LoVo (cell line): ENCODE measurements around the gene C1orf159.
"Not testable (repeated sequence)": the region's sequence is repeated elsewhere in the genome, so short reads cannot be mapped to it uniquely, and the experiment has no call there.

Experiments
- DNase-seq: peaks from one replicate; pipeline ENCODE4 v3.0.0-alpha.2; 2016; ENCODE audit warnings: low spot score

Gene C1orf159

DNA sequence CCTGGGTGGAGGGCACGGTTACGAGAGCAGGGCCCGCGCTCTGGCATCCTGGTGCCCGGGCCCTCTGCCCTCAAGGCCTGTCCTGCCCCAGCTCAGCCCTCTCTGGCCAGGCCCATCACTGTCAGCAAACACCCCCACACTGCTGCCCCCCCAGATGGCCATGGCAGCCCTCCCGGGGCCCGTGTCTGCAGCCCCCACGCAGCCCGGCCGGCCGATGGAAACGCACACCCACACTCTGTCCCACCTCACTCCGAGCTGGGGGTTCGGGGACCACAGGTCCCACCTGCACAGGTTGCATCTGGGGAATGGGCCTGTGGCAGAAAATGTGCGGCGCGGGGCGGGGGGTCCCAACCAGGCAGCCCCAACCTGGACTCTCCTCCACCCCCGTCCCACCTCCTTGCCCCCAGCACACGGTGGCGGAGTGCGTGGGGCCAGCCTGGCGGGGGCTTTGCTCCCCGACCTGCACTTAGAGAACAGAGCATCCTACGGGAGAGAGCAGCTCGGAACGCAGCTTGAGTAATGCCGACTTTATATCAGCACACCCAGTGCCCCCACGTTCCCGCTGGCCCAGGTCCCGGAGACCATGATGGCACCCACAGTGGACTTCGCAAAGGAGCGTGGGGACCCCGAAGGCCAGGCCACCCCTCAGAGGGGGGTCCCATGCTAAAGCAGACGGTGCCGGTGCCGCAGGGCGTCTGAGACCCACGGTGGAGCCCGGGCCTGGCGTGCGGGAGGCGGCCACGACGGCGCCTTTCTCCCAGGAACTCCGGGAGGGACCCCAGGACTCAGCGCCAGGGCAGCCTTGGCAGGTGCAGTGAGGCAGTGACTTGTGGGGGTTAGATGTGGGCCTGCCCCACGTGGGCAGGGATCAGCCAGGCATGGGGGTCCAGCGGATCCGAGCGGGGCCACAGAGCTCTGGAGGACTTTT lies 34.3 kb downstream of the C1orf159 start:
- no peak for DNase-seq

DNA sequence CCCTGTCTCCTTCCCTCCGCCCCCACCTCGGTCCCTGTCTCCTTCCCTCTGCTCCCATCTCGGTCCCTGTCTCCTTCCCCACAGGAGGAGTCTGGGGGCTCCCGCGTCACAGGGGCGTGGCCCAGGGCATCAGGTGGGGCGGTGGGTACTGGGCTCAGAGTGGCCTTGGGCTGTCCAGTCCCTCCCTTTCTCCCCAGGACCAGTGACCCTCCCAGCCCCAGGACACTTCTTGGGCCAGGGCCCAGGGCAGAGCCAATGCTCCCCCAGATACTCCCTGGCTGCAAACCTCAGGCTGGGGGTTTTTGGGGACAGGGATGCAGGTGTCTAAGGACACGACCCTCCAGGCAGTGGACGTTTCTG lies 35.0 kb downstream of the C1orf159 start:
- no peak for DNase-seq

DNA sequence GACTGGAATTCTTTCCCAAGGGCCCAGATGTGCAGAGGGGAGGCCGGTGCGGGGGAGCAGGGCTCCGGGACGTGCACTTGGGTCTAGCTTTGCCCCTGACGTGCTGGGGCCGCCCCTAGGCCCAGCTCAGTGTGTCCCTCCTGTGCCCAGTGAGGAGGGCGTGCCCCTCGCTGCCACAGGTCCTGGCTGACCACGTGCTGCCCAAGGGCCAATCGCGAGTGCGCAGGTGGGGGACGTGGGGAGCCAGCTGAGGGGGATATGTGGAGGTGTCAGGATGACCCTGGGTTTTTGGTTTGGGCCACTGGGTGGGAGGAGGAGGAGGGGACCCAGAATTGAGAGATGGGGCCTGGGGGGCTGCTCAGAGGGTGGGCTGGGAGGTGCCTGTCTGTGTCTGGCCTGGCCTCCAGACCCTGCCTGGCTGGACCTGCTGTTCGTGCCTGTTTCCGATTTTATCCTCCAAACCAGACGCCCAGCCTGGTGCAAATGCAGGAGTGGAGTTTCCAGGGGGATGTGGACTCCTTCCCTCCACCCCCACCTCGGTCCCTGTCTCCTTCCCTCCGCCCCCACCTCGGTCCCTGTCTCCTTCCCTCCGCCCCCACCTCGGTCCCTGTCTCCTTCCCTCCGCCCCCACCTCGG lies 35.6 kb downstream of the C1orf159 start:
- no peak for DNase-seq

DNA sequence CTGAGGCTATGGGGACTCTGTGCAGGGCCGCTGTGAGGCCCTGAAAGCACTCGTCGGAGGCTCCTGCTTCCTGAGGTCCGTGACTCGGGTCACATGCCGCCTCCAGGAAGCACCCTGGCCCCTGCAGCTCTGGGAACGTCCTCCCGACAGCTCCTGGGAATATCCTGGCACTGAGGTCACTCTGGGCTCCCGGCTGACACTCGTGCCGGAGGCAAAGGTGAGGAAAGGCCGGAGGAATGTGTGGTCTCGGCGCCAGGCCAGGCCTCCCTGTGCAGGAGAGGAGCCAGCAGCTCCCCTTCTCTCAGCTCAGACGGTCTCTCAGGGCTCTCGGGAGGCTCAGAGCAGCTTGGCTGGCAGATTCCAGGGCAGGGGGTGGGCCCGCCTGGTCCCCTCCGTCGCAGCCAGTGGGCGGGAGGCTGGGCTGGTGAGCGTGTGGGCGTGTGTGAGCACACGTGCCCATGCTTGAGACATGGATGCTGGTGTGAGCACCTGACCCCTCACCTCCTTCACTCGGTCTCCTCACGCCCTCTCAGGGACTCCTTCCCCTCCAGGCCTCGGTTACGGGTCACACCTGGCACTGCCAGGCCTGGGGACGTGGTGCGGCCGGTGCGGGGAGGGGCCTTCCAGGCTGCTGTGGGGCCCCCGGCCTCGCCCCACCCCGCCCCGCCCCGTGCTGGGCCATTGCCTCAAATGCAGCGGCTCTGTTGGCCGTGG lies 36.3 kb downstream of the C1orf159 start:
- peak; percentile 81 for DNase-seq

DNA sequence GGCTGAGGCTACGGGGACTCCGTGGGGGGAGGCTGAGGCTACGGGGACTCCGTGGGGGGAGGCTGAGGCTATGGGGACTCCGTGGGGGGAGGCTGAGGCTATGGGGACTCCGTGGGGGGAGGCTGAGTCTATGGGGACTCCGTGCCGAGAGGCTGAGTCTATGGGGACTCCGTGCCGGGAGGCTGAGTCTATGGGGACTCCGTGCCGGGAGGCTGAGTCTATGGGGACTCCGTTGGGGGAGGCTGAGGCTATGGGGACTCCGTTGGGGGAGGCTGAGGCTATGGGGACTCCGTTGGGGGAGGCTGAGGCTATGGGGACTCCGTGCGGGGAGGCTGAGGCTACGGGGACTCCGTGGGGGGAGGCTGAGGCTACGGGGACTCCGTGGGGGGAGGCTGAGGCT lies 38.5 kb downstream of the C1orf159 start:
- DNase-seq: not testable (repeated sequence)

DNA sequence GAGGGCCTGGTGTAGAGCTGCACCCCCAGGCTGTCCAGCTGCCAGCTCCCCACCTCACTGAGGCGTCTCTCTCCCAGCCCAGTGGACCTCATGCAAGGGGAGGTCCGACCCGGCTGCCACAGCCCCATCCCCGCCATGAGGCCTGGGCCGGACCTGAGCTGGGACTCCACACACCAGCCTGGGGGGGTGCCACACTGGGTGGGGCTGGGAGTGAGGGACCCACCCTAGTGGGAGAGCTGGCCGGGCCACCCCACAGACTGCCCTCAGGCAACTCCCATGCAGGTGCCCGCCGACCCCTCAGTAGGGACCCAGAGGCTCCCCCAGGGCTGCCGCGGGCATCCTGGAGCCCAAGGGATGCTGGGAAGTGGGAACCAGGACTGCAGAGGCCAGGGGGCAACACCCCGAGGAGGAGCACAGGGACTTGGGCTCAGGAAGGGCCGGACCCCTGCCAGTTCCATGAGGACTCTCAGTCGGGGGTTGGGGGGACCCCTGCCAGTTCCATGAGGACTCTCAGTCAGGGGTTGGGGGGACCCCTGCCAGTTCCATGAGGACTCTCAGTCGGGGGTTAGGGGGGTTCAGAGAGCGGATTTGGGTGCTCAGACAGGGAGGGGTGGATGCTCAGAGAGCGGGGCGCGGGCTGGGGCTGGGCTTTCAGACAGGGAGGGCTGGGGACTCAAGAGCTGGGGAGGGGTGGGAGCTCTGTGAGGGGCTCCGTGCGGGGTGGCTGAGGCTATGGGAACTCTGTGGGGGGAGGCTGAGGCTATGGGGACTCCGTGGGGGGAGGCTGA lies 40.5 kb downstream of the C1orf159 start:
- DNase-seq: no peak

DNA sequence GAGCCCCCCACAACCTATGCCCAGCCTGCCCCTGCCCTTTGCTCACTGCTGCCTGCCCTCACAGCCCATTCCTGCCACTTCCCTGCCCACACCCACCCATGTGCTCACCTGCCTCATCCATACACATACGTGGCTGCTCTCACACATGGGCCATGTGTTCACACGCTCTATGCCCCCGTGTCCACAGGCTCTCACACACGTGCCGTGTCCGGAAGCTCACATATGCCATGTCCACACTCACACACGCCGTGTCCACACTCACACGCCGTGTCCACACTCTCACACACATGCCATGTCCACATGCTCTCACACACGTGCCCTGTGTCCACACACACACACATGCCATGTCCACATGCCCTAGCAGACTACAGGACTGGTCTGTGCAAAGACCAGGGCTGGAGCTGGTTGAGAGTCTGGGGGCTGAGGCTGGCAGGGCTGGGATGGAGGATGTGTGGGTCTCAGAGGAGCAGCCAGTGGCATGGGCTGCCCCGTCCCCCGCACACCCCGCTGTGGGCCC lies 41.2 kb downstream of the C1orf159 start:
- no peak for DNase-seq

DNA sequence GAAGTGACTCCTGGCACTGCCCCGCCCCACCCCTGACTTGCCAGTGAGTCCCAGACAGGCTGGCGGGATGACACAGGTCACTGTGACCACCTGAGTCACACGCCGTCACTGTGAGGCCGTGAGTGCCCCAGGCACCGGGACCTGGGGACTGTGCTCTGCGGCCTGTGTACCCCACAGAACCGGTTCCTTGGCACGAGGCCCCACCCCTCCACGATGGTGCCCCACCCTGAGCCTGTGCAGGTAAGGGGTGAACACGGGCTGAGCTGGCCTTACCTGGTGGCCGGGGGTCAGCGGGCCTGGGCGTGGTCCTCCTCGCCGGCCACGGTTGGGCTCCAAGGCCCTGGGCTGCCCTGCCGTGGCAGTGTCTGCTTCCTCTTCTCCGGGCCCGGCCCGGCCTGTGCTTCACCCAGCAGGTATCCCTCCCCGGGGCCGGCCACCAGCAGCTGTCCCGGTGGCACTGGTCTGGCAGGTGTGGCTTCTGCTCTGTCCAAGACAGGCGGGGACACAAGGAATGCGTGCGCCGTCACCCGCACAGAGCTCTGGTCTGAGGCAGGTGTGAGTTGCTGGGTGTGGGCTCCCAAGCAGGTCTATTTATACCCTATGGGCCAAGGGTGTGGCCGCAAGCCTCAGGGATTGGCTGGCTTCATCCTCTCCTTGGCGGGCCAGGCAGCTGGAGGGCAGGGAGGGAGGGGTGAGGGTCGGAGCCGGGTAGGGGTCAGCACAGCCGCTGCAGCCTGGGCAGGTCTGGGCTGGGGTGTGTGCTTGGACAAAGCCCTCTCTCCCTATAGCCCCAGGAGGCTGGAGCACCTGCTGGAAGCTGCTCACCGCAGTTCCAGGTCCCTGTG lies 41.9 kb downstream of the C1orf159 start, which contains the start of gene RNF223:
Gene RNF223, minus strand, starts transcription at position 564 of the 845 bp plus-strand sequence. CDS start 1,740 bp downstream, outside the sequence.
- peak; percentile 89 for DNase-seq

DNA sequence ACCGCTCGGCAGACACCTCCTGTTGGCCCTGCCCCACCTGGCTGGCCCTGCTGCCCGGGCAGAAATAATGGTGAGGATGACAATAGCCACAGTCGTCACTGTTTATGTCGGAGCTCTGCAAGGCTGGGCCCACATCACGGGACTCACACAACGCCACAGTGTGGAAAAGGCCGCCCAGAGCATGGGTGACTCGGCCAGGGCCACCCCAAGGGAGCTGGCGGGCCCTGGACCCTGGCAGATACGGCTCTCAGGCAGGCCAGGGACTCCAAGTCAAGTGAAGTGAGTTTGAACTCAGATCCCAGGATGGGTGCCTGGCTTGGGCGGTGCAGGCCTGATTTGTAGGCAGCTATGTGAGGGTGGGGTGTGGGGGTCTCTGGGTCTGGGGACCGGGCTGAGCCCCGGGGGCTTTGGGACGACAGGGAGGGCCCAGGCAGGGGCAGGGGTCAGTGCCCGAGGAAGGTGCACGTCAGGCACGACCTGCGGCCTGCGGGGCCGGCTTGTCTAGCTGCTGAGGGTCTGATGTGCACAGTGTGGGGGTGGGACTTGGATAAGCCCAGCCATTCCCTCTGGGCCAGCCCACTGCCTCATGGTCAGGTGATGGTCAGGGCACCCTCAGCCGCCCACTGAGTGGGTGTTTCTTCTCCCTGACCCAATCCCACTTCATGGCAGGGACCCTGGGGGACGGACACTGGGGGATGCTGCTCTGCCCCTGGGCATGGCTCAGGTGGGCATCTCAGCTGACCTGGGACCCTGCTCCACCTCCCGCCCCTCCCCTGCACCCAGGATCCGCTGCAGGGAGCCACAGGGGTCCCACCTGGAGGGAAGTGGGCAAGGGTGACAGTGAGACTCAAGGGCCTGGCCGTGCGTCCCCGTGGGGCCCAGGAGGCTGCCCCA lies 42.8 kb downstream of the C1orf159 start:
- DNase-seq: no peak

DNA sequence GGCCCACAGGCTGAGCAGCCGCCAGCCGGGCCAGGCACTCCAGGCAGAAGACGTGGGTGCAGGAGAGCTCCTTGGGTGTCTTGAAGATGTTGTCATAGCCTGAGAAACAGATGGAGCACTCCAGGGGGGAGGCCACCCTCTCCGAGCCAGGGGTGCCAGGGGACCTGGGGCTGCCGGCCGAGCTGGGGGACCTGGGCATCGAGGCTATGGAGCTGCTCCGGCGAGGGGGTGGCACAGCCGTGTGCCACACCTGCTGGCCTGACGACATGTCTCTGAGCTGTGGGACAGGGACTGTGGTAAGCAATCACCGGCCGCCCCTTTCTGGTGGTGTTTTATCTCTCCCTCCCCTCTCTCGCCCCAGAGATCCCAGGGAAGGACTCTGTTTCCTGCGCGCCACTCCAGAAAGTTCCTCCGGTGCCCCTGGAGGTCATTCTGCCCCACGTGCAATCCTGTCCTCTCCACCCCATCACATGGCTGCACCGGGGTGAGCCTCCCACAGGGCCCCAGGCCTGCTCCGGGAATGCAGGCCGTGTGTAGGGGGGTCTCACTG lies 43.5 kb downstream of the C1orf159 start:
- no peak for DNase-seq

DNA sequence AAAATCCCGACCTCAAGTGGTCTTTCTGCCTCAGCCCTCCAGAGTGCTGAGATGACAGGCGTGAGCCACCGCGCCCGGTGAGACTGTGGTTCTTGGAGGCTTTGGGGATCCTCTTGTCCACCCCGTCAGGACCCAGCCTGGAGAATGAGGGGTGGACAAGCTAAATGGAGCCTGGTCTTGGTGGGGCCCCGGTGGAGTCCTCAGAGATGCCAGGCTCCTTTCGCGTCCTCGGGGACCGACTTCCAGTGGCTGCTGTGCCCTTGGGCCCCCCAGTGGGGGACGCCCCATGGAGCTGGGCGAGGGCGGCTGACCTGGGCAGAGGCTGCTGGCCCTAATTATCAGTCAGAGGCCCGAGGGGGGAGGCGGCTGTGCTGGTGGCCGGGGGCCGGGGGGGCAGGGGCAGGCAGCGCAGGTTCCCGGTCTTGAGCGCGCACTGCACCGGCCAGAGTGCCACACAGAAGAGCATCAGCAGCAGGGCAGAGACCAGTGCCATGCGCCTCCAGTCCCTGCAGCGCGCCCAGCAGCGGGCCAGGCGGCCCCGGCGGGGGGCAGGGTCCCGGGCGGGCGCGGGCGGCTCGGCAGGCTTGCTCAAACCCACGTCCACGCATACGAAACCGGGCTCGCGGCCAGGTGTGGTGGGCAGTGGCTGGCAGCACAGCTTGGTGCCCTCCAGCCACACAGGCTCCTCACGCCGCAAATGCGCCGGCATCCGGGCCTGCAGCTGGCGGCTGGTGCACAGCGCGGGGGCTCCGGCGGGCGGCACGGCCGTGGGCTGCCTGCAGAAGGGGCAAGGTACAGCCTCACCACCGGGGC lies 44.2 kb downstream of the C1orf159 start:
- no peak for DNase-seq

DNA sequence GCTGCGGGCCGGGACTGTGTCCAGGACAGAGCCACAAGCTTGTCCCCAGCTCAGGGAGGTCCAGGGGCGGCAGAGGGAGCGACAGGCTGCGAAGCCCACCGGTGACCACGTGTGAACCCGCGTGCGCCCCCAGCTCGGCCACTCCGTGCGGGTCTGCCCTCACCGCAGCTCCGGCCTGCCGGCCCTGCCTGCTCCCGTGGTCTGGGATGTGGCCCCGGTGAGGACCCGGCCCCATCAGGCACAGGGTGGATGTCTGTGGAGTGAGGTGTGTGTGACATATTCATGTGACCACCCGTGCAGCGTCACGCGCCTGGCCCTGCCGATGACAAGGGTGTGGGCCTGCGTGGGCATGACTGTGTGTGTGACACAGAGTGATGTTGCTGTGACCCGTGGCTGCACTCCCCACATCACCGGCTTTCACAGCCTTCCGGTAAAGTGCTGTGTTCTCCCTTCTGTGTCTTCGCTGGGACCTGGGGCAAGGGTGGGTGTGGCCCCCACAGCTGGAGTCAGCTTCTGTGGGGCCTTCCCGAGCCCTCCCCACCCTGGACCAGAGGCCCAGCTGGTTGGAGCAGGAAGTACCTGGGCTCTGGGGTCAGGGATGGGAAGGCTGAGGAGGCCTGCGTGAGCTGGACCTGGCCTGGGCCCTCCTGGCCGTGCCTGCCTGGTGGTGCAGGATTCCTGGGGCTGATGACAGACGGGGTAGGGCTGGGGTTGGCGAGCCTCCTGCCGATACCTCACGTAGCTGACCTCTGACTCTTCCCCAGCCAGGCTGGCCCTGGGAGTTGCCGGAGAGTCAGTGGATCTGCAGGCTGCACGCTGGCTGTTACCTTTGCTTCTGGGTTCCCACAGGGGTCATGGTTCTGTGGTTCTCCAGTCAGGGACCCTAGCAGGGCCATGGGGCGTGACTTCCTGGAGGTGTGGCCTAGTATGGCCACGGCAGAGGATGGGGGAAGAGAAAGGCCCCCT lies 45.9 kb downstream of the C1orf159 start:
- no peak for DNase-seq

DNA sequence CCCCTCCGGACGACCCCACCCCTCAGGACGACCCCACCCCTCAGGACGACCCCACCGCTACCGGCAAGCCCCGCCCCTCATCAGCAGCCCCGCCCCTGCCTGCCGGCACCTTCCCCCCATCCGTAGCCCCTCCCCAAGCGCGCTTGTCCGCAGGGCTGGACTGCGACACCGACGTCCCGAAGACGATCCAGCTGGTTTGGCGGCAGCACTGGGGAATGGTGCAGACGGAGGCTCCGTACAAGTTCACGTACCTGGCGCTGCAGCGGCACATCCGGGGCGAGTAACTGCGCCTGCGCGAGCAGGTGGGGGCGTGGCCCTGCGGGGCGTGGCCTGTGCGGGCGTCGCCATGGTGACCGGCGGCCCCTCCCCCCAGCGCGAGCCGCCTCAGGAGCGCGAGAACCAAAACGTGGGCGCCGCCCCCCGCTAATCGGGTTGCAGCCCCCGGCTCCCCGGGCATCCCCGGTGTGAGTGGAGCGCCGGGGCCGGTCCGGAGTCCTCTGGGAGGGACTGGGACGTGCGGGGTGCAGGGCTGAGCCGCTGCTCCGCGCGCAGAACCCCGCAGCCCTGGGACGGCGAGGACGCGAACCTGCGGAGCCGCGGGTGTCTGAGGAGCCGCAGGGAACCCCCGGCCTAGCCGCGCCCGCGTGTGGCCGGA lies 46.7 kb downstream of the C1orf159 start:
- peak; percentile 92 for DNase-seq

DNA sequence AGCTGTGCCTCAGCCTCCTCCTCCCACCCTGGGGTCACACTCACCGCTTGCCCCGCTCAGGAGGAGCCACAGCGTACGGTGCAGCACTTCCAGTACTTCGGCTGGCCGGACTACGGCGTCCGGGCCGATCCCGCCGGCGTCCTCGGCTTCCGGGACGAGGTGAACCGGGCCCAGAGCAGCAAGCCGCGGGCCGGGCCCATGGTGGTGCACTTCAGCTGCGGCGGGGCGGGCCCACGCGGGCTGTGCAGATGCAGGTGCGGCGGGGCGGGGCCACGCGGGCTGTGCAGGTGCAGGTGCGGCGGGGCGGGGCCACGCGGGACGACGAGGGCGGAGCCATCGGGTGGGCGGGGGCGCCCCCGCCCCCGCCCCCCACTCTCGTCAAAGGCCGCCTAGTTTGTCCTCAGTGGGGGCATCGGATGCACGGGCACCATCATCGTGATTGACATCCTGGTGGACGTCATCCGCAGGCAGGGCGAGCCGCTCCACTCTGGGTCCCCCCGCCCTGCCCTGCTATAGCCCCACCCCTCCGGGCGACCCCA lies 47.3 kb downstream of the C1orf159 start:
- peak; percentile 65 for DNase-seq

DNA sequence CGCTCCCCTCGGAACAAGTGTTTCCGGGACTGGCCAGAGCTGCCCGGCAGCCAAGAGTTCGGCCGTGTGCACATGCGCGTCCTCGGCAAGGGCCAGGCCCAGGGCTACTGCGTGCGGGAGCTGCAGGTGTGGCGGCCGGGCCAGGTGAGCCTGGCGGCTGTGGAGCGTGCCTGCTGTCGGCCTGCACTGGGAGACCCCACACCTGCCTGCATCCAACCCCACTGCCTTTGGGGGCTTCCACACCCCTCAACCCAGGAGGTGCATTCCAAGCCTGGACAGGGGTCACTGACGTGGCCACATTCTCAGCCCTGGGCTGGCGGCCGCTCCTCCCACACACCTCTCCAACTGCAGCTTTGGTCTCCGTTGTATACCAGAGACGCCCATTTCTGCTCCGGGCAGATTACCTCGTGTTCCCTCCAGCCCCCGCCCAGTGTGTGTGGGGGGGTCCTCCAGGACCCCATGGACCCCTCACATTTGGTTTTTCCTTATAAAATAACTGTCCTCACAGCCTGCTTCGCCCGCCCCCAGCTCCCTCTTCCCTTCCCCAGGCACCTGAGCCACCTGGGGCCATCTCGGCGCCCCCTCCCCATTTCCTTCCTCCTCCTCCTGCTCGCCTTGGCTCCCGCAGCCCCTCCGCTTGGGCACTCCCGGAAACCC lies 47.9 kb downstream of the C1orf159 start:
- no peak for DNase-seq

DNA sequence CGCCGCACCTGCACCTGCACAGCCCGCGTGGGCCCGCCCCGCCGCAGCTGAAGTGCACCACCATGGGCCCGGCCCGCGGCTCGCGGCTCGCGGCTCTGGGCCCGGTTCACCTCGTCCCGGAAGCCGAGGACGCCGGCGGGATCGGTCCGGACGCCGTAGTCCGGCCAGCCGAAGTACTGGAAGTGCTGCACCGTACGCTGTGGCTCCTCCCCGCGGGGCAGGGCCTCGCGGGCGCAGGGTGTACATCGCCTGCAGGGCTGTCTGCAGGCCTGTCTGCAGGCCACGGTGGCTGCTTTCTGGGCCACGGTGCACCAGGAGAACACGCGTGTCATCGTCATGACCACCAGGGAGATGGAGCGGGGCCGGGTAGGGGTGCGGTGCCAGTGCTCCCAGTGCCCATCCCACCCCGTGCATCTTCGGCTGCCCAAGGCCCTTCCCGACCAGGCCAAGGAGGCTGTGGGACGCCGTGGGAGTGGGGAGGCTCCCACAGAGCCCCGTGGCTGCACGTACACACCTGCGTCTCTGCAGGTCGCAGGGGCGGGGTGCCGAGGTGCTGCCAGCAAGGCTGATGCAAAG lies 48.5 kb downstream of the C1orf159 start:
- no peak for DNase-seq
